Activated CD8-positive, alpha-beta memory T cell treated with anti-CD3 and anti-CD28 coated beads for 48 hours (primary cell): ENCODE results near the gene SNRPA1.

ENCODE experiments used
- DNase-seq, 3 experiments: peaks; one replicate each; pipeline ENCODE4 v3.0.0-alpha.2; 2020; ENCODE audit warnings: low read depth in 2 of 3, low spot score in 2 of 3

The SNRPA1 gene

GRCh38 chr15:101264911-101265641 lies 30.0 kb downstream of the SNRPA1 start:
- no peak for DNase-seq

DNA sequence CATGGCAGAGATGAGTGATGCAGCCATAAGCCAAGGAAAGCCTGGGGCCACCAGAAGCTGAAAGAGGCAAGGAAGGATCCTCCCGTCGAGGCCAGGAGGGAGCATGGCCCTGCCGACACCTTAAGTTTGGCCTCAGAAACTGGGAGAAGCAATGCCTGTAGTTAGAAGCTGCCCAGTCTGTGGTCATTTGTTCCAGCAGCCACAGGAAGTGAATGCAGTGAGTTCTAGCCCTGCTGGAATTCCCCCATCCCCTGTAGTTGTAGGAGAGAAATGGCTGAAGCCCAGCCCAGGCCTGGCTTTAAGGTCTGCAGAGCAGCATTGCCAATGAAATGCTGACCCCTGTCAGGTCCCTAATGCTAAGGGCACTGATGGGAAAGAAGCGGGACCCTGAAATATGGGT lies 31.0 kb downstream of the SNRPA1 start:
- DNase-seq, result no peak

DNA sequence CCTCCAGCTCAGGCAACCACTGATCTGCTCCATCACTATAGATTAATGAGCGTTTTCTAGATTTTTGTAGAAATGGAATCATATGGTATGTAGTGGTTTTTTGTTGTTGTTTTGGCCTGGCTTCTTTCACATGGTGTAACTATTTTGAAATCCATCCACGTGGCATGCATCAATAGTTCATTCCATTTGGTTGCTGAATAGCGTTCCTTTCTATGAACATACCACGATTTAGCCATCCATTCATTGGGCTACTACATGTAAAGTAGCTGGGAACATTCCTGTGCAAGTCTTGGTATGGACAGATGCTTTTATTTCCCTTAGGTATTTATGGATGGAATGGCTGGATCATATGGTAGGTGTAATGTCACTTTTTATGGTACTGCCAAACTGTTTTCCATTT lies 32.5 kb downstream of the SNRPA1 start:
- DNase-seq, result no peak

- DNase-seq, result no peak
Measured at GRCh38 chr15:101258238-101259144, 36.6 kb downstream of the SNRPA1 start.

- DNase-seq, result no peak
Measured at GRCh38 chr15:101256757-101257156, 38.3 kb downstream of the SNRPA1 start.

- DNase-seq, result no peak
Measured at GRCh38 chr15:101255615-101256241, 39.3 kb downstream of the SNRPA1 start.

- DNase-seq, result no peak
Measured at GRCh38 chr15:101255051-101255395, 40.0 kb downstream of the SNRPA1 start.

DNA sequence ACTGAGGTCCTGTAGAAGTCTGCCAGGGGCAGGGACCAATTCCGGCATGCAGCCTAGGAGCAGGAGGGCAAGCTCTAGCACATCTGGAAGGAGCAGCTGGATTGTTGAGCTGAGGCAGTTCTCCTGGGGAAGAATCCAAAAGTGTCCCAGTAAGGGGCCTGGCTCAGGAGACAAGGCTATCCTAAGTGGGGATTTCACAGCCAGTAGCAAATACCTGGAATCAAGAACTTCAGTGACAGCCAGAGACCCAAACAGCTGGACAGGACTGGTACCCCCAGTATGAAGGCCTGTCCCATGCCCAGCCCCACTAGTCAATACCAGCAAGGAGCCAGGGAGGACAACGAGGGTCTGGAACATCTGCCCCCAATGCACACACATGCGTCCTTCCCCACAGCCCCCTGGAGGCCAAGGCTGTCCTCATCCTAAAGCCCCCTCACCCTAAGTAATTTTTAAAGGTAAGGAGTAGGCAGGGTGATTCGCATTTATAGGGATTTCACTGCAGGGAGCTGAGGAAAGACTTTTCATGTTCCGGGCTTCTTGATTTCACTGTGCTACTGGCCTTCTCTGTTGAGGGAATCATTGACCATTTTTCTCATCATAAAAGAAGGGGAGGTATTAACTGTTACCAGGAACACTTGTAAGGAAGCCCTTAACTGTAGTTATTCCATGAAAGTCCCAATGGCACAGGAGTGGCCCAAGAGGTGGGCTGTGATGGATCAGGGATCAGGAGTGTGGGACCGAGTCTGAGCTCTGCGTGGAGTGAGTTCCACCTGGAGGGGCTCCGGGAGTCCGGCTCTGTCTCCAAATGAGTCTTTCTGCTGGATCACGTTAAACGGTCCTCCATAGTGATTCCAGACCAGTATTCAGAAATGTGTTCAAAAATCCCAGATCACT lies 40.6 kb downstream of the SNRPA1 start:
- DNase-seq, result no peak

GRCh38 chr15:101252836-101253235 lies 42.2 kb downstream of the SNRPA1 start:
- DNase-seq, result no peak

DNA sequence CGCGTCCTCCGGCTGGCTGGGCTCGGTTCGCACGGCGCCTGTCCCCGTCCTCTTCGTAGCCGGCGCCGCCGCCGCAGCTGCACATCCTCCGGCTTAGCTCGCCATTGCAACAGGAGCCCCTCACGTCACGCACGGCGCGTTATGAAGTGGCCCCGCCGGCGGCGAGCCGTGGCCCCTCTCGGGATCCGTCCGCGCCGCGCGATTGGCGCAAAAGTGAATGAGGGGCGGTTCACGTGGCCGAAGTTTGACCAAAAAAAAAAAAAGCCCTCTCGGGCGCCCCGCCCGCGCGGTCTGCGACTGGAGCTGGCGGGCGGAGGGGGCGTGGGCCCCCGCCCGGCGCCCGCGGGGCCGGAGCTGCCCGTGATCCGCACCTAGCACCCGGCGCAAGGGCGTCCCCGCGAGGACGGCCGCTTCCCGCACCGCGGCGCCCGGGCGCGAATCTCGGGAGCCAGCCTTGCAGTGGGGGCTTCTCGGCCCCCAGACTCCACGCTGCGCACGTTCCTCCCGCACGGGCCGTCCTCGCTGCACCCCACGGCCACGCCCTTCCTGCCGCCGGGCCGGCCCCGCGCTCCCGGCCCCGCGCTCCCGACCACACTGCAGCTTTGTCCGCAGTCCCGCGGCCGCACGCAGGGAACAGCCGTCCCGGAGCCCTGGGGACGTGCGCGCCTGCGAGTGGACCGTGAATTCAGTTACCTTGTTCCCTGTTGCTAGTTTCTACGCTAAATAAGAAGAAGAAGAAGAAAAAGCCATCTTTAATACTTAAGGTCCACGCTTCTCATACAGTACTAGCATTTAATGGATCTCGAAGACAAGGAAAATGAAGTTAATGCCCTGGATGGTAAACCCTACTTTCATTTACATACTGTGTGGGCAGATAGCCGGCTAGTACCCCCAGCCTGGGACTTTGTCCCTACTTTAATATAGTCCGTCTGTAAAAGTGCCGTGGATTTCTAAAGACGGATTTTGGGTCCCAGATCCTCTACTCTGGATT lies 42.9 kb downstream of the SNRPA1 start, which contains the start of gene CHSY1:
CHSY1 (minus strand) TSS at position 219 of the 991 bp plus-strand sequence. CDS start 592 bp downstream, outside the sequence.
- DNase-seq, result peak; percentile 73 to 78 (median 76)

GRCh38 chr15:101250873-101251829 lies 43.9 kb downstream of the SNRPA1 start:
- DNase-seq, result no peak

- DNase-seq, result no peak
Measured at GRCh38 chr15:101250341-101250831, 44.7 kb downstream of the SNRPA1 start.

- DNase-seq, result no peak
Measured at GRCh38 chr15:101248274-101248673, 46.8 kb downstream of the SNRPA1 start.

GRCh38 chr15:101246824-101247745 lies 48.0 kb downstream of the SNRPA1 start:
- DNase-seq, result no peak

DNA sequence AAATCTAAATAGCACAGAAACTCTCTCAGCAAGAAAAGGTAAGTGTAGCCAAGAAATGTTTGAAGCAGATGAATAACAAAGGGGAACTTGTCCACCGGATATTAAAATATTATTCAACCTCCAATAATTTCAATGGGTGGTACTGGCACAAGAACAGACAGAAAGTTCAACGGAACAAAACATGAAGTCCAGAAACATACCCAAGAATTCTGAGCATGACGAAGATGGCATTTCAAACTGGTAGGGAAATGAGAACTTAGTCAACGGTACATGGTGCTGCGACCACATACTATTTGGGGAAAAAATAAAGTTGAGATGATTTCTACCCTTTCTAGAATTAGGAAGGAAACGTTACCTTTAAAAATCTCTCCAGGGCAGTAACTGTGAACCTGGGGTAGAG lies 48.7 kb downstream of the SNRPA1 start:
- DNase-seq, result no peak

DNA sequence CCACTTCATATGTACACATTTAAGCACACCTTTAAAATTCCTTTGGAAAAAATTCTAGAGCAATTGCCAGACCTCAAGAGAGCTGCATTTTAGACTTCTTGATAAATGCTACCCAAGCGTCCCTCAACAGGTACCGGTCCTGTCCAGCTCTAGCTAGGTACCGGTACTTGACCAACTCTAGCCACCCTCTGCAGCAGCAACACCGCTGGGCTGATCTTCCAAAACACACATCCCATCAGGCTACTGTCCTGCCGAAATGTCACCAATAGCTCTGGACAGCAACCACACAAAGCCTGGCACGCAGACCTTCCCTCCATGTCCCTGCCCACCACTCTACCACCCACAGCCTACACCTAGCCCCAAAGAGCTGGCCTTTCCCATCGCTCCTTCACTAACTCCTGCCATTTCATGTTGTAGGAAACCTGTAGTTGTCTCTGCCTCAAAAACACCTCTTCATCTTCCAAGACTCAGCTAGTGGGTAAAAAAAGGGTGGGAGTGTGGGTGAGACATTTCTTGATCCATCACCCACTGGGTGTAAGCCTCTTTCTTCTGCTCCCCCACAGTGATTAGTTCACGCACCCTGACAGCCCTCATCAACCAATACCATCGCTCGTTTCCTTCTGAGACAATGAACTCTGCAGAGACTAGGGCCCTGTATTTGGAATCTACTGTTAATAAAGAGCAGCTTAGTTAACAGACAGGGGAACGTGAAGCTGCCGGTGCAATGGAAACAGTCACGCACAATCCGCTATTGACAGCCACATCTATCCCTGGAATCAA lies 50.0 kb downstream of the SNRPA1 start:
- DNase-seq, result no peak
